HG02571 (cell line): Measurements from ENCODE around the gene FGR.
"Not testable (repeated sequence)": the region's sequence is repeated elsewhere in the genome, so short reads cannot be mapped to it uniquely, and the experiment has no call there.

ENCODE experiments used
- ATAC-seq: cut with Tn5 transposase; IDR thresholded peaks from one replicate; pipeline ENCODE4 v1.9.1; 2021; ENCODE audit warnings: mild to moderate bottlenecking, moderate library complexity; ENCODE audit not compliant: unreplicated experiment

Gene FGR

GRCh38 chr1:27634985-27635367 is at the start of gene FGR:
TSS of gene FGR (minus strand) at chr1:27635185. CDS start at chr1:27623916, 11,269 bp downstream.
- ATAC-seq = no peak

- no peak for ATAC-seq
Observed at GRCh38 chr1:27684176-27684575, 49.2 kb upstream of the FGR start.

- no peak for ATAC-seq
Observed at GRCh38 chr1:27682351-27682944, 47.5 kb upstream of the FGR start.

GRCh38 chr1:27681580-27681979 is 46.6 kb upstream of the FGR start:
- not testable (repeated sequence) for ATAC-seq

- not testable (repeated sequence) for ATAC-seq
Observed at GRCh38 chr1:27680225-27680791, 45.3 kb upstream of the FGR start.

- ATAC-seq = no peak
Observed at GRCh38 chr1:27678747-27679146, 43.8 kb upstream of the FGR start.

- no peak for ATAC-seq
Observed at GRCh38 chr1:27676410-27676809, 41.4 kb upstream of the FGR start.

- ATAC-seq = no peak
Observed at GRCh38 chr1:27672750-27673112, 37.7 kb upstream of the FGR start.

- peak; percentile 62 for ATAC-seq
Observed at GRCh38 chr1:27671964-27672749, 37.2 kb upstream of the FGR start, which contains the start of gene IFI6. TSS of gene IFI6 (minus strand) at chr1:27672192. CDS start at chr1:27669314, 2,878 bp downstream.

GRCh38 chr1:27669876-27670275 is 34.9 kb upstream of the FGR start:
- no peak for ATAC-seq

- no peak for ATAC-seq
Observed at GRCh38 chr1:27668808-27669723, 34.1 kb upstream of the FGR start.

GRCh38 chr1:27668121-27668807 is 33.3 kb upstream of the FGR start:
- no peak for ATAC-seq

- no peak for ATAC-seq
Observed at GRCh38 chr1:27666791-27667254, 31.8 kb upstream of the FGR start.

- ATAC-seq = no peak
Observed at GRCh38 chr1:27666294-27666693, 31.3 kb upstream of the FGR start.

- no peak for ATAC-seq
Observed at GRCh38 chr1:27665016-27665651, 30.1 kb upstream of the FGR start.

GRCh38 chr1:27664291-27664690 is 29.3 kb upstream of the FGR start:
- no peak for ATAC-seq

GRCh38 chr1:27662707-27663393 is 27.9 kb upstream of the FGR start:
- ATAC-seq = no peak

- no peak for ATAC-seq
Observed at GRCh38 chr1:27662261-27662660, 27.3 kb upstream of the FGR start.

- ATAC-seq = no peak
Observed at GRCh38 chr1:27661412-27662075, 26.6 kb upstream of the FGR start.
